Neural cell (in vitro differentiated cells): ENCODE measurements around the gene DNAJC15.

Experiments used
- CTCF ChIP-seq: fragments of 450-650 bp; IDR thresholded peaks from 2 replicates; pipeline ENCODE4 v1.5.1; 2014; ENCODE audit warnings: antibody characterized with exemption, mild to moderate bottlenecking, moderate library complexity; ENCODE audit not compliant: poor library complexity, severe bottlenecking
- EP300 ChIP-seq: fragments of 450-650 bp; conservative IDR thresholded peaks from 2 replicates; pipeline ENCODE4 v1.6.1; 2014; ENCODE audit warnings: antibody characterized with exemption, mild to moderate bottlenecking, moderate library complexity; ENCODE audit not compliant: poor library complexity, severe bottlenecking
- MXI1 ChIP-seq: fragments of 450-650 bp; conservative IDR thresholded peaks from 2 replicates; pipeline ENCODE4 v1.6.1; 2014; ENCODE audit warnings: antibody characterized with exemption, mild to moderate bottlenecking; ENCODE audit not compliant: poor library complexity, severe bottlenecking
- POLR2AphosphoS5 ChIP-seq: IDR thresholded peaks from 2 replicates; pipeline ENCODE4 v1.6.1; 2012
- REST ChIP-seq: IDR thresholded peaks from 2 replicates; pipeline ENCODE4 v1.6.1; 2012; ENCODE audit warnings: borderline replicate concordance
- SMC3 ChIP-seq: fragments of 450-650 bp; conservative IDR thresholded peaks from 2 replicates; pipeline ENCODE4 v1.6.1; 2014; ENCODE audit warnings: antibody characterized with exemption, mild to moderate bottlenecking, moderate library complexity; ENCODE audit not compliant: poor library complexity

- no peak for TF ChIP-seq CTCF
- TF ChIP-seq POLR2AphosphoS5 = no peak
- no peak for TF ChIP-seq REST
- TF ChIP-seq MXI1 = no peak
- no peak for TF ChIP-seq SMC3
- no peak for TF ChIP-seq EP300
Observed at GRCh38 chr13:43095771-43096719, 72.7 kb downstream of the DNAJC15 start.
